ENCODE data around the gene PCAT7. TPM values are rescaled to one million over a fixed set of nuclear protein-coding genes. Genes with fewer than 3 reads are reported as not detected.
"Not testable (repeated sequence)": the region's sequence is repeated elsewhere in the genome, so short reads cannot be mapped to it uniquely, and the experiment has no call there.

The PCAT7 gene
- polyA plus RNA-seq (ENCODE audit: insufficient read length in 4 of 4) = 1 to 10 TPM in 1 of 4 donors, under 1 TPM in 3; 0.38 to 1.1 (median 0.43) TPM

GRCh38 chr9:94554439-94555331 lies at the start of gene PCAT7:
TSS of gene PCAT7 (plus strand) at chr9:94555083.
- no peak for DNase-seq (ENCODE audit: low read depth in 4 of 4, low spot score in 3 of 4)

GRCh38 chr9:94506370-94506769 lies 48.5 kb upstream of the PCAT7 start:
- DNase-seq (ENCODE audit: low read depth in 4 of 4, low spot score in 3 of 4) = not testable (repeated sequence)

GRCh38 chr9:94507531-94508258 lies 47.2 kb upstream of the PCAT7 start:
- no peak for DNase-seq (ENCODE audit: low read depth in 4 of 4, low spot score in 3 of 4)

GRCh38 chr9:94511134-94511954 lies 43.5 kb upstream of the PCAT7 start:
- no peak for DNase-seq (ENCODE audit: low read depth in 4 of 4, low spot score in 3 of 4)

- DNase-seq (ENCODE audit: low read depth in 4 of 4, low spot score in 3 of 4) = no peak
Measured at GRCh38 chr9:94511955-94512265, 43.0 kb upstream of the PCAT7 start.

- no peak for DNase-seq (ENCODE audit: low read depth in 4 of 4, low spot score in 3 of 4)
Measured at GRCh38 chr9:94514722-94515121, 40.2 kb upstream of the PCAT7 start.

GRCh38 chr9:94517254-94517653 lies 37.6 kb upstream of the PCAT7 start:
- no peak for DNase-seq (ENCODE audit: low read depth in 4 of 4, low spot score in 3 of 4)

GRCh38 chr9:94525396-94526035 lies 29.4 kb upstream of the PCAT7 start:
- DNase-seq (ENCODE audit: low read depth in 4 of 4, low spot score in 3 of 4) = no peak

- no peak for DNase-seq (ENCODE audit: low read depth in 4 of 4, low spot score in 3 of 4)
Measured at GRCh38 chr9:94526271-94526670, 28.6 kb upstream of the PCAT7 start.

GRCh38 chr9:94526951-94527350 lies 27.9 kb upstream of the PCAT7 start:
- DNase-seq (ENCODE audit: low read depth in 4 of 4, low spot score in 3 of 4) = no peak

GRCh38 chr9:94528886-94529285 lies 26.0 kb upstream of the PCAT7 start:
- no peak for DNase-seq (ENCODE audit: low read depth in 4 of 4, low spot score in 3 of 4)

- DNase-seq (ENCODE audit: low read depth in 4 of 4, low spot score in 3 of 4) = peak in 2 of 4 donors; percentile 27 to 48
Measured at GRCh38 chr9:94533155-94533554, 21.7 kb upstream of the PCAT7 start.

- no peak for DNase-seq (ENCODE audit: low read depth in 4 of 4, low spot score in 3 of 4)
Measured at GRCh38 chr9:94533601-94534000, 21.3 kb upstream of the PCAT7 start.

GRCh38 chr9:94534901-94535300 lies 20.0 kb upstream of the PCAT7 start:
- no peak for DNase-seq (ENCODE audit: low read depth in 4 of 4, low spot score in 3 of 4)

GRCh38 chr9:94538908-94539307 lies 16.0 kb upstream of the PCAT7 start:
- DNase-seq (ENCODE audit: low read depth in 4 of 4, low spot score in 3 of 4) = no peak

- not testable (repeated sequence) for DNase-seq (ENCODE audit: low read depth in 4 of 4, low spot score in 3 of 4)
Measured at GRCh38 chr9:94544335-94544734, 10.5 kb upstream of the PCAT7 start.

GRCh38 chr9:94545940-94546339 lies 8.9 kb upstream of the PCAT7 start:
- no peak for DNase-seq (ENCODE audit: low read depth in 4 of 4, low spot score in 3 of 4)

GRCh38 chr9:94553029-94553938 lies 1.6 kb upstream of the PCAT7 start:
- DNase-seq (ENCODE audit: low read depth in 4 of 4, low spot score in 3 of 4) = no peak

- DNase-seq (ENCODE audit: low read depth in 4 of 4, low spot score in 3 of 4) = no peak
Measured at GRCh38 chr9:94554078-94554438, 825 bp upstream of the PCAT7 start.

- DNase-seq (ENCODE audit: low read depth in 4 of 4, low spot score in 3 of 4) = no peak
Measured at GRCh38 chr9:94557376-94557775, 2.5 kb downstream of the PCAT7 start.
